Measurements from ENCODE around the gene RAB22A. TPM values are rescaled to one million over a fixed set of nuclear protein-coding genes. Genes with fewer than 3 reads are reported as not detected.

RAB22A gene
- total and polyA plus RNA-seq, 9 of the 15 experiments (the other 6 are each of a cell fraction or from before 2014, with no cell fraction given), result 1.1 to 8.0 (median 6.7) TPM

DNA sequence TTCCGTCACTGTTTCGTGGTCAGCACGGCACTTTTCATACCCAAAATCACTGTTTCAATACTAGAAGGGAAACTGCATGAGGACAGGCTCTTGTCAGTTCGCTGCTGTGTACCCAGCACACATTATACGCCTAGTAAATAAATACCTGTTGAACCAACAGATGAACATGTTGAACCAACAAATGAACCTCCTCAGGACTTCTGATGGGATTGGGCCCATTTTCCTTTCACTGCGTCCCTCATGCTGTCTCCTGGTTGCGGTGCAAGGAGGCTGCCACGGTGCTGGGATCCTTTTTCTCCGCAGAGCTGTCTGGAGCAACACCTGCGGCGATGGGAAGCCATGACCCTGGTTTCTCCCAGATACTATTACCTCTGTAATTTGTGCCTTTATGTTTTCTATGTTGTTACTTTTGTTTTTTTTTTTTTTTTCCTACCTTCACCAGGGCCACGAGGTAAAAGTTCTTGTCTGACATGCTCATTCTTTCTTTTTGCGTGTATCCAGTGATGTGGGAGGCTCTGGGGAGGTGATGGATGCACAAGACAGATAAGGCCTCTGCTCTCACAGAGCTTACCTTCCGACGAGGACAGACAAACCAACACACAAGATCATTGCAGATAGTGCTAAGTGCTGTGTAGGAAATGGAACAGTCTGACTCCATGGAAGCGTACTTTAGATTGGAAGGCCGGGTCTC is 80.6 kb downstream of the RAB22A start (continued):
- TF ChIP-seq, protein P1, sequence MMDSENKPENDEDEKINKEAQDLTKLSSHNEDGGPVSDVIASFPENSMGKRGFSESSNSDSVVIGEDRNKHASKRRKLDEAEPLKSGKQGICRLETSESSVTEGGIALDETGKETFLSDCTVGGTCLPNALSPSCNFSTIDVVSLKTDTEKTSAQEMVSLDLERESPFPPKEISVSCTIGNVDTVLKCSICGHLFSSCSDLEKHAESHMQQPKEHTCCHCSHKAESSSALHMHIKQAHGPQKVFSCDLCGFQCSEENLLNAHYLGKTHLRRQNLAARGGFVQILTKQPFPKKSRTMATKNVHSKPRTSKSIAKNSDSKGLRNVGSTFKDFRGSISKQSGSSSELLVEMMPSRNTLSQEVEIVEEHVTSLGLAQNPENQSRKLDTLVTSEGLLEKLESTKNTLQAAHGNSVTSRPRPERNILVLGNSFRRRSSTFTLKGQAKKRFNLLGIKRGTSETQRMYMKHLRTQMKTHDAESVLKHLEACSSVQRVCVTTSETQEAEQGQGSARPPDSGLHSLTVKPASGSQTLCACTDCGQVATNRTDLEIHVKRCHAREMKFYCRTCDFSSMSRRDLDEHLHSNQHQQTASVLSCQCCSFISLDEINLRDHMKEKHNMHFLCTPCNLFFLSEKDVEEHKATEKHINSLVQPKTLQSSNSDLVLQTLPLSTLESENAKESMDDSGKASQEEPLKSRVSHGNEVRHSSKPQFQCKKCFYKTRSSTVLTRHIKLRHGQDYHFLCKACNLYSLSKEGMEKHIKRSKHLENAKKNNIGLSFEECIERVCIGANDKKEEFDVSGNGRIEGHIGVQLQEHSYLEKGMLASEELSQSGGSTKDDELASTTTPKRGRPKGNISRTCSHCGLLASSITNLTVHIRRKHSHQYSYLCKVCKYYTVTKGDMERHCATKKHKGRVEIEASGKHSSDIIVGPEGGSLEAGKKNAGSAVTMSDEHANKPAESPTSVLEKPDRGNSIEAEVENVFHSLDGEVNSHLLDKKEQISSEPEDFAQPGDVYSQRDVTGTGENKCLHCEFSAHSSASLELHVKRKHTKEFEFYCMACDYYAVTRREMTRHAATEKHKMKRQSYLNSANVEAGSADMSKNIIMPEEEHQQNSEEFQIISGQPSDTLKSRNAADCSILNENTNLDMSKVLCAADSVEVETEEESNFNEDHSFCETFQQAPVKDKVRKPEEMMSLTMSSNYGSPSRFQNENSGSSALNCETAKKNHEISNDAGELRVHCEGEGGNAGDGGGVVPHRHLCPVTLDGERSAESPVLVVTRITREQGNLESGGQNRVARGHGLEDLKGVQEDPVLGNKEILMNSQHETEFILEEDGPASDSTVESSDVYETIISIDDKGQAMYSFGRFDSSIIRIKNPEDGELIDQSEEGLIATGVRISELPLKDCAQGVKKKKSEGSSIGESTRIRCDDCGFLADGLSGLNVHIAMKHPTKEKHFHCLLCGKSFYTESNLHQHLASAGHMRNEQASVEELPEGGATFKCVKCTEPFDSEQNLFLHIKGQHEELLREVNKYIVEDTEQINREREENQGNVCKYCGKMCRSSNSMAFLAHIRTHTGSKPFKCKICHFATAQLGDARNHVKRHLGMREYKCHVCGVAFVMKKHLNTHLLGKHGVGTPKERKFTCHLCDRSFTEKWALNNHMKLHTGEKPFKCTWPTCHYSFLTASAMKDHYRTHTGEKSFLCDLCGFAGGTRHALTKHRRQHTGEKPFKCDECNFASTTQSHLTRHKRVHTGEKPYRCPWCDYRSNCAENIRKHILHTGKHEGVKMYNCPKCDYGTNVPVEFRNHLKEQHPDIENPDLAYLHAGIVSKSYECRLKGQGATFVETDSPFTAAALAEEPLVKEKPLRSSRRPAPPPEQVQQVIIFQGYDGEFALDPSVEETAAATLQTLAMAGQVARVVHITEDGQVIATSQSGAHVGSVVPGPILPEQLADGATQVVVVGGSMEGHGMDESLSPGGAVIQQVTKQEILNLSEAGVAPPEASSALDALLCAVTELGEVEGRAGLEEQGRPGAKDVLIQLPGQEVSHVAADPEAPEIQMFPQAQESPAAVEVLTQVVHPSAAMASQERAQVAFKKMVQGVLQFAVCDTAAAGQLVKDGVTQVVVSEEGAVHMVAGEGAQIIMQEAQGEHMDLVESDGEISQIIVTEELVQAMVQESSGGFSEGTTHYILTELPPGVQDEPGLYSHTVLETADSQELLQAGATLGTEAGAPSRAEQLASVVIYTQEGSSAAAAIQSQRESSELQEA (IDR thresholded peaks at IDR 0.05; ENCODE audit: low read depth), result no peak
- TF ChIP-seq ESRRB (CRISPR knock-in tag; IDR thresholded peaks at IDR 0.05; ENCODE audit: borderline replicate concordance) (no peak), NFRKB (IDR thresholded peaks at IDR 0.05; ENCODE audit: low read depth) (no peak), FOXA1 (IDR thresholded peaks at IDR 0.05; ENCODE audit: borderline replicate concordance) (no peak), SP2 (IDR thresholded peaks at IDR 0.05; ENCODE audit: extremely low read depth, low read depth, low read length, poor library complexity, severe bottlenecking) (no peak), NUFIP1 (IDR thresholded peaks at IDR 0.05; ENCODE audit: partially characterized antibody) (no peak), WHSC1 (IDR thresholded peaks at IDR 0.05; ENCODE audit: low read length) (no peak), ETV5 (CRISPR knock-in tag; IDR thresholded peaks at IDR 0.05; ENCODE audit: low read depth) (no peak), CAMTA2 (CRISPR knock-in tag; conservative IDR thresholded peaks at IDR 0.05) (no peak), PHF21A (IDR thresholded peaks at IDR 0.05; ENCODE audit: borderline replicate concordance, low read depth) (no peak), HNRNPK (IDR thresholded peaks at IDR 0.05; ENCODE audit: low read depth, low read length, poor library complexity, severe bottlenecking) (no peak), KDM2B (CRISPR knock-in tag; IDR thresholded peaks at IDR 0.05) (no peak), BDP1 (IDR thresholded peaks at IDR 0.05; ENCODE audit: insufficient read depth, insufficient read length) (no peak), SUPT5H (IDR thresholded peaks at IDR 0.05) (no peak)
- TF ChIP-seq, protein P2, sequence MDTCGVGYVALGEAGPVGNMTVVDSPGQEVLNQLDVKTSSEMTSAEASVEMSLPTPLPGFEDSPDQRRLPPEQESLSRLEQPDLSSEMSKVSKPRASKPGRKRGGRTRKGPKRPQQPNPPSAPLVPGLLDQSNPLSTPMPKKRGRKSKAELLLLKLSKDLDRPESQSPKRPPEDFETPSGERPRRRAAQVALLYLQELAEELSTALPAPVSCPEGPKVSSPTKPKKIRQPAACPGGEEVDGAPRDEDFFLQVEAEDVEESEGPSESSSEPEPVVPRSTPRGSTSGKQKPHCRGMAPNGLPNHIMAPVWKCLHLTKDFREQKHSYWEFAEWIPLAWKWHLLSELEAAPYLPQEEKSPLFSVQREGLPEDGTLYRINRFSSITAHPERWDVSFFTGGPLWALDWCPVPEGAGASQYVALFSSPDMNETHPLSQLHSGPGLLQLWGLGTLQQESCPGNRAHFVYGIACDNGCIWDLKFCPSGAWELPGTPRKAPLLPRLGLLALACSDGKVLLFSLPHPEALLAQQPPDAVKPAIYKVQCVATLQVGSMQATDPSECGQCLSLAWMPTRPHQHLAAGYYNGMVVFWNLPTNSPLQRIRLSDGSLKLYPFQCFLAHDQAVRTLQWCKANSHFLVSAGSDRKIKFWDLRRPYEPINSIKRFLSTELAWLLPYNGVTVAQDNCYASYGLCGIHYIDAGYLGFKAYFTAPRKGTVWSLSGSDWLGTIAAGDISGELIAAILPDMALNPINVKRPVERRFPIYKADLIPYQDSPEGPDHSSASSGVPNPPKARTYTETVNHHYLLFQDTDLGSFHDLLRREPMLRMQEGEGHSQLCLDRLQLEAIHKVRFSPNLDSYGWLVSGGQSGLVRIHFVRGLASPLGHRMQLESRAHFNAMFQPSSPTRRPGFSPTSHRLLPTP (IDR thresholded peaks at IDR 0.05; ENCODE audit: borderline replicate concordance, extremely low read depth, insufficient read length), result no peak
- TF ChIP-seq, protein P3, sequence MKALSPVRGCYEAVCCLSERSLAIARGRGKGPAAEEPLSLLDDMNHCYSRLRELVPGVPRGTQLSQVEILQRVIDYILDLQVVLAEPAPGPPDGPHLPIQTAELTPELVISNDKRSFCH (CRISPR knock-in tag; IDR thresholded peaks at IDR 0.05), result no peak
- TF ChIP-seq, protein P3 (tag; IDR thresholded peaks at IDR 0.05), result no peak; the same call in 1 of the 2 replicates
